ENCODE measurements around the gene LSAMP.
"Not testable (repeated sequence)": the region's sequence is repeated elsewhere in the genome, so short reads cannot be mapped to it uniquely, and the experiment has no call there.

Gene LSAMP

GRCh38 chr3:115766587-115767482 is 678.5 kb downstream of the LSAMP start:
- Mint-ChIP-seq H3K27me3 (peaks cover 8% of the 10 kb centered on the region), H3K36me3 (ENCODE audit: low read depth) (no peaks in the 10 kb centered on the region), H3K4me1 (ENCODE audit: low read depth) (no peaks in the 10 kb centered on the region), H3K9me3 (no peaks in the 10 kb centered on the region), H3K4me3 (no peak overlapping the region), H3K27ac (no peak overlapping the region)
- no peak for DNase-seq

- Mint-ChIP-seq H3K9me3 (no peaks in the 10 kb centered on the region), H3K4me3 (no peak overlapping the region), H3K36me3 (ENCODE audit: low read depth) (no peaks in the 10 kb centered on the region), H3K4me1 (ENCODE audit: low read depth) (no peaks in the 10 kb centered on the region), H3K27ac (no peak overlapping the region), H3K27me3 (peaks cover 10% of the 10 kb centered on the region)
- DNase-seq: no peak
Measured at GRCh38 chr3:115761927-115762305, 683.4 kb downstream of the LSAMP start.

DNA sequence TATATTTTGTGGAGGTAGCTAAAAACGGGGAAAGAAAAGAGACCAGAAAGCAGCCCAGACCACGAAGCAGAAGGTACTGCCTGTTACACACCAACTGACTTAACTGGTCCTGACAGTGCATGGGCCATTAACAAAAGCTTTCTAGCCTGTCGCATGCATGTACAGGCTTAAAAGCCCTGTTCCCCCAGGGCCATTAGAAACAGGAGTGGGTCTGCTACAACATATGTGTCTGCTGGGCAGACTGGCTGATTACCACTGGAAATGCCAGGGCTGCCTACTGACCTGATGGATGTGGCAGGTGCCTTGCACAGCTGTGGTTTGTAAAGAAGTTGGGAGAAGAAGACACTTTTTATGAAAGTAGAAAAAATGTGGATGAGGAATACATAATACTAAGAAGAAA is 684.6 kb downstream of the LSAMP start:
- peaks cover 6% of the 10 kb centered on the region for H3K27me3 Mint-ChIP-seq
- H3K27ac Mint-ChIP-seq: no peak overlapping the region
- no peak for DNase-seq

GRCh38 chr3:115758076-115758763 is 687.1 kb downstream of the LSAMP start:
- peaks cover 8% of the 10 kb centered on the region for H3K27me3 Mint-ChIP-seq
- H3K9me3 Mint-ChIP-seq: no peaks in the 10 kb centered on the region
- H3K4me1 Mint-ChIP-seq (ENCODE audit: low read depth): no peaks in the 10 kb centered on the region
- H3K27ac Mint-ChIP-seq: no peak overlapping the region
- no peak for DNase-seq
- no peak overlapping the region for H3K4me3 Mint-ChIP-seq
- no peaks in the 10 kb centered on the region for H3K36me3 Mint-ChIP-seq (ENCODE audit: low read depth)

More for the DNA sequence above, 684.6 kb downstream of the LSAMP start:
- Mint-ChIP-seq H3K4me1 (ENCODE audit: low read depth) (no peaks in the 10 kb centered on the region), H3K9me3 (no peaks in the 10 kb centered on the region), H3K36me3 (ENCODE audit: low read depth) (no peaks in the 10 kb centered on the region), H3K4me3 (no peak overlapping the region)

DNA sequence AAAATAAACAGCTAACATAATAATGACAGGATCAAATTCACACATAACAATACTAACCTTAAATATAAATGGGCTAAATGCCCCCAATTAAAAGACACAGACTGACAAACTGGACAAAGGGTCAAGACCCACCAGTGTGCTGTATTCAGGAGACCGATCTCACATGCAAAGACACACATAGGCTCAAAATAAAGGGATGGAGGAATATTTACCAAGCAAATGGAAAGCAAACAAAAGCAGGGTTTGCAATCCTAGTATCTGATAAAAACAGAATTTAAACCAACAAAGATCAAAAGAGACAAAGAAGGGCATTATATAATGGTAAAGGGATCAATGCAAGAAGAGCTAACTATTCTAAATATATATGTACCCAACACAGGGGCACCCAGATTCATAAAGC is 692.3 kb downstream of the LSAMP start:
- H3K4me3 Mint-ChIP-seq; DNase-seq; H3K36me3 Mint-ChIP-seq (ENCODE audit: low read depth); H3K9me3 Mint-ChIP-seq; H3K4me1 Mint-ChIP-seq (ENCODE audit: low read depth); H3K27ac Mint-ChIP-seq: not testable (repeated sequence)
- peaks cover 36% of the 10 kb centered on the region for H3K27me3 Mint-ChIP-seq

Data from activated T-cell treated with anti-CD3 and anti-CD28 coated beads, Interleukin-2, amount 50 U/mL, for 24 hours (primary cell).